GM21786 (cell line): ENCODE data around the gene CLDN19.

Source experiments
- ATAC-seq: cut with Tn5 transposase; IDR thresholded peaks from one replicate; pipeline ENCODE4 v1.9.1; 2021; ENCODE audit not compliant: unreplicated experiment

CLDN19 gene

DNA sequence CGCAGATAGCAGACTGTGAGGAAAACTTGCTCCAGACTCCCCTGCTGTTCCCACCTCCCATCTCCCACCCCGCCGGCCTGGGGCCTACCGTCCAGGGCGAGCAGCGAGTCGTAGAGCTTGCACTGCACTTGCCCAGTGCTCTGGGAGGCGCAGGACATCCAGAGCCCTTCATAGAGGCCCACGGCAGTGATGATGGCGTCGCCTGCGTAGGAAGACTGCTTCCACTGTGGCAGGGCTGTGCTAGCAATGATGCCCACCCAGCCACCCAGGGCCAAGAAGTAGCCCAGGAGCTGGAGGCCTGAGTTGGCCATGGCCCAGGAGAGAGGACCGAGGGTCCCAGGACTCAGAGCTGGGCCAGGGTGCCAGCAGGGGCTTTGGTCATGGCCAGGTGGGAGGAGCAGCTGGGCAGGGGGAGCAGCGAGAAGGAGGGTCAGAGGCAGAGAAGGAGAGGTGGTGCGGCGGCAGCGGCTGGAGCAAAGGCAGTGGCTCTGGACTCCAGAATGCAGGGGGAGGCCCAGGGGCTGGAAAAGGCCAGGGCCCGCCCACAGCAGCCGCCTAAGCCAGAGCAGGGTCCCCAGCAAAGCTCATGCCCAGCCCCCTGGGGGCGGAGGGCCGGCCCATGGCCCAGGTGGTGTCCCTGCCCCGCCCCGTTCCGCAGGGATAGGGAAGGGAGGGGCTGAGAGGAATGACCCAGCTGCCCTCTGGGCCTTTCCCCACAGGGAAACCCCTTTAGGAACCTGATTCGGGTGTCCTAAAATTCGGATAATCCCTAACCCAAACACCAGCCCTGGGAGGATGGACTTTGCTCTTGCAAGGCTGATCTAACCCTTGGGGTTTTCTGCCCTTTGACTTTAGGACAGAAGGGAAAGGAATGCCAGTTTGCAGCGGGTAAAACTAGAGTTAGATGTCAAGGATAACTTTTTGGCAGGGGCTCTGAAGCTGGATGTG lies at the start of gene CLDN19:
Gene CLDN19, minus strand, starts transcription at position 484 of the 948 bp plus-strand sequence. Its CDS starts 173 bp downstream, at position 311.
- ATAC-seq: no peak

DNA sequence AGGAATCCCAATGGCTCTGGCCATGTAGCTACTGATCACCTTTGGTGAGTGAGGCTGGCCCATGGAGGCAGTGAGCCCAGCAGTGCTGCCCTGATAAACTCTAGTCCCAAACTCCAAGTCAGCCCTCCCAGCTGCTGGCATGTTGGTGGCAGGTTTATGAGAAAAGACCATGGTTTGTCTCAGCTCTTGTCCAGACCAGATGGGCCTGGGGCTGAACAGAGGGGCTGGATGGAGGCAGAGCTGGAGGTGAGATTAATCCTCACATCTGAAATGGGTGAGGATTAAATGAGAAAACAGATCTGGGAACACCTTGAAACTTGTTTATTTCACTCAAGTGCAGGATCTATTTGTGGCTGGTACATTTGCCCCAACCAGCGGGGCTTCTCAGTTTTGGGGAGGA lies 48.0 kb upstream of the CLDN19 start:
- ATAC-seq: no peak

DNA sequence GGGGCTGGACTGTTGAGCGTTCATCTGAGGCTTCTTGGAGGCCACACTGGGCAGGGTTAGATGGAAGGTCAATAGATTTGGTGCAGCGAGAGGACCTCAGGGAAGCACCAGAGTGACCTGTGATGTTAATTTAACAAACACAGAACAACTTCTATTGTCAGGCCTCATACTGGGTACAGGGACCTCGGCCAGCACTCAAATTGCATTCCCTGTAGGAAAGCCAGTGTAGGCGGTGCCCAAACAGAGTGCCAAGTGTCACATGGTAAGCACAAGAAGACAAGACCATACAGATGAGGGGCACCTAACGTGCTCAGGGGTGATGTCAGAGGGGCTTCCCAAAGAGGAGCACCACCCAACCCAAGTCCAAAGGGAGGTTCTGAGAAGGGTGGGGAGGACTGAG lies 46.1 kb upstream of the CLDN19 start:
- no peak for ATAC-seq

DNA sequence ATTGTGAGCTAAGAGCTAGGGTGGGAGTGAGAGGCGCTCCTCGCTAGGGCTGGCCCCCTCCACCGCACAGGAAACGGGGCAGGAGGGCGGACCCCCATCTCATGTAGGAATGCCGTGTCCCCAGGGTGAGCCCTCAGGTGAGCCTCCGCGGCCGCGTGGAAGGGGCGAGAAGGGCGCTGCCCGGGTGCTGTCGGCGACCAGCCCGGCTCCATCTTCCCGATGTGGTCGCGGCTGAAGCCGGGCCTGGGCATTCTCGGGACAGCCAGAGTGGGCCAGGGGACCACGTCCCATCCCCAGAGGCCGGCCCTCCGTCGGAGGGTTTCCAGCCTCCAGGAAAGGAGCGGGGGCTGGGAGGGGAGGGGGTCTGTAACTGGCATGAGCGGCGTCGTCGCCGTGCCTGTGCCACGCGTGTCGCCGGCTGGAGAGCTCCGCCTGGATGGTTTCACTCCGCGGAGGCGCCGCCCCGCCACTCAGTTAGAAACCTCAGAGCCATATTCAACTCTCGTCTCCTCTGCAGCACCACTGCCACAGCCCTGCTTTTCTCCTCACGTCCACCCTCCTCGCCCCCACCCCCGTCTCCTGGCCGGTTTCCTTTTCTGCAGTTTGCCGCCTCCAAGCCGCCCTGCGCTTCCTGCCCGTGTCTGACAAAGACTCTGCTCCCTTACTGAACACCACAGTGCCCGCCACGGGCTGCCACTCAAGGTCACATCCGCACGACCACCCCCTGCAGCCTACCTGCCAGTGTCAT lies 45.1 kb upstream of the CLDN19 start, which contains the start of gene TMEM269:
Gene TMEM269, plus strand, starts transcription at position 46 of the 748 bp plus-strand sequence. CDS start 4,903 bp downstream, outside the sequence.
- ATAC-seq: no peak

- no peak for ATAC-seq
These were observed 44.5 kb upstream of the CLDN19 start for GRCh38 chr1:42784547-42784945.

DNA sequence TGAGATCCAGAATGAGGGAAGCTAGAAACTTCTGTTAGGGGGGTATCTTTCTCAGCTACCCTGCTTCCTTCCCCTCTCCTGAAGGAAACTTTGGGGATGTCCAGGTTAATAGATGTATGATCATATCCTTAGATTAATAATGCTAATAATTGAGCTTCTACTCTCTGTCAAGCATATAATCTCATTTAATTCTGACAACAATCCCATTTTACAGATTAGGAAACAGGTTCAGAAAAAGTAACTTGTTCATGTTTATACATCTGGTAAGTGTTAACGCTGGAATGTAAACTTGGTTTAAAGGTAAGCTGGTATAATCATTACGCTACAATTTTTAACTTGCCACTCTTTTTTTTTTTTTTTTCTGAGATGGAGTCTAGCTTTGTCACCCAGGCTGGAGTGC lies 43.1 kb upstream of the CLDN19 start:
- ATAC-seq: no peak

GRCh38 chr1:42780176-42780575 lies 40.1 kb upstream of the CLDN19 start:
- no peak for ATAC-seq

DNA sequence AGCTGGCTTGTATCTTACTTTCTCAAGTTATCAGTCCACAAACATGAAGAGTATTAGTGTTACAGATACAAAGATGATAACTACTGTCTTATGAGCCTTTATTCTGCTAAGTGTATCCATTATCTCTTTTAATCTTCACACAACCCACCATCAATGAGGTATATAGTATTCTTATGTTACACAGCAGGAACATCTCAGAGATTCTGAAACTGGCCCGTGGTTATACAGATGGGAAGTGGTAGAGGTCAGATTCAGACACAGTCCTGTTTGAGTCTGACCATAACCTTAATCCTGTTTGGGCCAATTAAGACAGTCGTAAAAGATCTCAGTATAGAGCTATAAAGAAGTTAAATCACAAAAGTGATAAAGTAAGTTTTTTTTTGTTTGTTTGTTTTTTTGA lies 39.7 kb upstream of the CLDN19 start:
- no peak for ATAC-seq

- ATAC-seq: no peak
These were observed 37.8 kb upstream of the CLDN19 start for GRCh38 chr1:42777852-42778251.

DNA sequence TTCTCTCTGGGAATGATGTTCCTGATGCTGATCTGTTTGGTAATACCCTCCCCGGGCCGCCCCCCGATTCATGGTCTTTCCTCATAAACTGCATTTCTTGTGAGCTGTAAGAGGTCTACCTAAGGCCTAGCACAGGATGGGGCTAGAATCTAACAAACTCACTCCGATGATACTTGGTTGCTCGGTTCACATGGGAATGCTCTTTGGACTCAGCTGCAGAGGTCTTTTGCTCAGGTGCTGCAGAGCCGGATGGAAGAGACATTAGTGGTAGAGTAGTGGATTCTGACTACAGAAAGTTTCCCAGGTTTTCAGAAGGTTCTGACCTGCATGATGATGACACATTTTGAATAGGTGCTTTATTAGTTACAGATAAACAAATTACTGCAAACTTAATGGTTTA lies 36.5 kb upstream of the CLDN19 start:
- no peak for ATAC-seq

- no peak for ATAC-seq
These were observed 35.0 kb upstream of the CLDN19 start for GRCh38 chr1:42774928-42775526.

- no peak for ATAC-seq
These were observed 33.4 kb upstream of the CLDN19 start for GRCh38 chr1:42773420-42773819.

- ATAC-seq: no peak
These were observed 29.8 kb upstream of the CLDN19 start for GRCh38 chr1:42769811-42770210.

DNA sequence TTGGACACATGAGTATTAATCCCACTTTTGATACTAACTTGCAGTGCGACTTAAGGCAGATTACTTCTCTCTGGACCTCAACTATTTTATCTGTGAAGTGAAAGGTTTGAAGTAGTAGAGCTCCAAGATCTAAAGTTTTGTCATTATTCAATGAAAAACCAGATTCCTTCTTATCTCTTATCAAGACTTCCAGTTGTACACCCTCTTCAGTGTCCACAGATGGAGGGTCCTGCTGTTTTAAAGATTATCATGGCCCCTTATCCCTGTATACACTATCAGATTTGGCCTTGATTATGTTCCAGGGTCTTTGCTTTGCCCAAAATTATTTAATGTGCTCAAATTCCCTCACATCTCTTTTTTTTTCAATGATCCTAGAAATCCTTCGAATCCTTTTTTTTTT lies 28.1 kb upstream of the CLDN19 start:
- no peak for ATAC-seq

DNA sequence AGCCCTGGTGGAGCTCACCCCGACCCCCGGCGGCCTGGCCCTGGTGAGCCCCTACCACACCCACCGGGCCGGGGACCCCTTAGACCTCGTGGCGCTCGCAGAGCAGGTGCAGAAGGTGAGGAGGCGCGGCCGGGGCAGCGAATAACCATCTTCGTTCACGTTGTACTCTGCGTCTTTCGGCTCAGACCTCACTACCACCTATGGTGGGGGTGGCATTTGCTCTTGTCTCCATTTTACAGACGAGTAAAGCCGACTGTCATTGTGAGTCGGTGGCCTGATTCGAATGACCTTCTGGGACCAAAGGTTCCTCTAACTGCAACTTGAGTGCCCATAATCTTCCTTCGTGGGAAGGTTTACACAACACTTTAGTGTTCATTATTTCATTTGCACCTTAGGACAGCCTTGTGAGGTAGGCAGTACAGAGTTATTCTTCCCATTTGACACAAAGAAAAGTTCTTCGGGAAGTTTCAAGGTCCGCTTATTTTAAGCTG lies 27.5 kb upstream of the CLDN19 start:
- peak; percentile 10 for ATAC-seq

- peak; percentile 91 for ATAC-seq
These were observed 26.9 kb upstream of the CLDN19 start, which contains the start of the genes C1orf50 and P3H1 for GRCh38 chr1:42766741-42767509. Gene C1orf50 (plus strand): TSS chr1:42767249. CDS start chr1:42767312, 63 bp downstream. Gene P3H1 (minus strand): TSS chr1:42767028. CDS start chr1:42766971, 57 bp downstream.

- peak; percentile 13 for ATAC-seq
These were observed 26.1 kb upstream of the CLDN19 start for GRCh38 chr1:42765832-42766740.

- ATAC-seq: no peak
These were observed 25.2 kb upstream of the CLDN19 start for GRCh38 chr1:42765269-42765668.

DNA sequence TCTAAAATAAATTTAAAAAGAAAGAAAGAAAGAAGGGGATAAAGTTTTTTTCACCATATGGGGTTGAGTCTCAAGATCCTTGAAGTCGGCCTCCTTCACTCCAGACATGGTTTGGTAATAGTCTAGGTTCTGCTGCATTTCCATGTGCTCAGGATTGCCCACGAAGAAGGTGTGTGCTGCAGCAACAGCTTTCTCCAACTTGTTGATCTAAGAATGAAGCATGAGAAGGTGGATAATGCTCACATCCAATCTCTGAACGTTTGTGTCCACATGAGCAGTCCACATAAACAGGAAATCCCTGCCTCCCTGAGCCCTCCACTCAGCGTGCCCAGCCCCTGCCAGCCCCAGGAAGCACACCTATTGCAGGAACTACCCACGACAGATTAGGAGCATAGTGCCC lies 22.2 kb upstream of the CLDN19 start:
- ATAC-seq: no peak
